ENCODE measurements around the gene PCTP.

Gene PCTP

DNA sequence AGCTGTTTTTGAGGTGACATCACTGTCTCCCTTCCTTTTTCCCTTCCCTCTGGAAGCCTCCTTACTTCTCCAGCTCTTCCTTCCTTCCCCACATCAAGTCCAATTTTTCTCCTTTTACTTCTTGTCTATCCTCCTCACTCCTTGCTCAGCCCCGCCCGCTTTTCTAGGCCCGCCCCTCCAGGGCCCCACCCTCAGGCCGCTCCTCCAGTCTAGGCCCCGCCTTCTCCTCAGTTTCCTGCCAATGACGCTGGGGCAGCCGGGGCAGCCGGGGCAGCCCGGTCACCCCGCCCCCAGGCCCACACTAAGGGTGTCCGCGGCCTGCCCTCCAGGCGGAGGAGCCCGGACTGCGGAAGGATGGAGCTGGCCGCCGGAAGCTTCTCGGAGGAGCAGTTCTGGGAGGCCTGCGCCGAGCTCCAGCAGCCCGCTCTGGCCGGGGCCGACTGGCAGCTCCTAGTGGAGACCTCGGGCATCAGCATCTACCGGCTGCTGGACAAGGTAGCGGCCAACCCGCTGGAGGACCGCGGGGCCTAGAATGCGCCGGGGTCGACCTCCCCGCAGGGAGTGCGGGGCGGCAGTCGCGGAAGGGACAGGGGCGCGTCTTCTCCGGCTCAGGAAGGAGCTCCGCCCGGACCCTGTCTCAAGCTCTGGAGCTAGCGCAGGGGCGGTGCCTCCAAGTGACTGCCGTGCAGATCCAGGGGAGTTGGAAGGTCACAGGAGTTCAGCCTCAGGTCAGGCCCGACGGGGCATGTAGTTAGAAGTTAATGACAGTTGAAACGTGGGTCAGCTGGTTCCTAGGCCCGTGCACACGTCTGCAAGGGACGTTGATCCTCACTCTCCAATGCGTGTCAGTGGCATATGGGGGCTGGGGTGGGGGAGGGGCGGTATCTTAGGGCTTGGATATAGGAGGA lies at the start of gene PCTP:
Gene PCTP (plus strand): TSS at position 302 of the 908 bp plus-strand sequence. CDS start 53 bp downstream, at position 355.
- DNase-seq (ENCODE audit: low spot score) = peak; percentile 84

DNA sequence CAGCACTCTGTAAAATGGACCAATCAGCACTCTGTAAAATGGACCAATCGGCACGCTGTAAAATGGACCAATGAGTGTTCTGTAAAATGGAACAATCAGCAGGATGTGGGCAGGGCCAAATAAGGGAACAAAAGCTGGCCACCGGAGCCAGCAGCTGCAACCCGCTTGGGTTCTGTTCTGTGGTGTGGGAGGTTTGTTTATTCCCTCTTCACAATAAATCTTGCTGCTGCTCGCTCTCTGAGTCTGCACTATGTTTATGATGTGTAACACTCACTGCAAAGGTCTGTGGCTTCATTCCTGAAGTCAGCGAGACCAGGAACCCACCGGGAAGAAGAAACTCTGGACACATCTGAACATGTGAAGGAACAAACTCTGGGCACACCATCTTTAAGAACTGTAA lies 48.7 kb upstream of the PCTP start:
- no peak for DNase-seq (ENCODE audit: low spot score)

DNA sequence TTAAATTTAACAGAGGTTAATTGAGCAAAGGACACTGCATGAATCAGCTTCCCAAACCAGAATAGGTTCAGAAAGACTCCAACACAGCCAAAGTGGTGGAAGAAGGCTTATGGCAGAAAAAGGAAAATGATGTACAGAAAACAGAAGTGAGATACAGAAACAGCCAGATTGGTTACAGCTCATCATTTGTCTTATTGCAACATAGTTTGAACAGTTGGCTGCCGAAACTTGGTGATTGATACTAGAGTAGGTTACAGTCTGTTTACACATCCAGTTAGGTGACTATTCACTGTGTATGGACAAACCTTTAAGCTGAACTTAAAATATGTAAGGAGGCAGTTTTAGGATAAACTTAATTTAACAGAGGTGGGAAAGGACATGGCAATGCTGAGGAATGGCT lies 46.5 kb upstream of the PCTP start:
- no peak for DNase-seq (ENCODE audit: low spot score)

DNA sequence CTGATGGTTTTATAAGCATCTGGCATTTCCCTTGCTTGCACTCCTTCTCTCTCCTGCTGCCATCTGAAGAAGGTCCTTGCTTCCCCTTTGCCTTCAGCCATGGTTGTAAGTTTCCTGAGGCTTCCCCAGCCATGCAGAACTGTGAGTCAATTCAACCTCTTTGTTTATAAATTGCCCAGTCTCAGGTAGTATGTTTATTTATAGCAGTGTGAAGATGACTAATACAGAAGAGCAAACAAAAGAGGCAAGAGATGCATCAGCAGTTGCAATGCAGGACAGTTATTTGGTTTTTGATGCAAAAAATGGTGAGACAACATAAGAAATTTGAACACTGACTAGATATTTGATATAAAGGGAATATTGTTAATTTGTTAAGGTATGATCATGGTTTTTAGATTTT lies 45.0 kb upstream of the PCTP start:
- DNase-seq (ENCODE audit: low spot score) = no peak

DNA sequence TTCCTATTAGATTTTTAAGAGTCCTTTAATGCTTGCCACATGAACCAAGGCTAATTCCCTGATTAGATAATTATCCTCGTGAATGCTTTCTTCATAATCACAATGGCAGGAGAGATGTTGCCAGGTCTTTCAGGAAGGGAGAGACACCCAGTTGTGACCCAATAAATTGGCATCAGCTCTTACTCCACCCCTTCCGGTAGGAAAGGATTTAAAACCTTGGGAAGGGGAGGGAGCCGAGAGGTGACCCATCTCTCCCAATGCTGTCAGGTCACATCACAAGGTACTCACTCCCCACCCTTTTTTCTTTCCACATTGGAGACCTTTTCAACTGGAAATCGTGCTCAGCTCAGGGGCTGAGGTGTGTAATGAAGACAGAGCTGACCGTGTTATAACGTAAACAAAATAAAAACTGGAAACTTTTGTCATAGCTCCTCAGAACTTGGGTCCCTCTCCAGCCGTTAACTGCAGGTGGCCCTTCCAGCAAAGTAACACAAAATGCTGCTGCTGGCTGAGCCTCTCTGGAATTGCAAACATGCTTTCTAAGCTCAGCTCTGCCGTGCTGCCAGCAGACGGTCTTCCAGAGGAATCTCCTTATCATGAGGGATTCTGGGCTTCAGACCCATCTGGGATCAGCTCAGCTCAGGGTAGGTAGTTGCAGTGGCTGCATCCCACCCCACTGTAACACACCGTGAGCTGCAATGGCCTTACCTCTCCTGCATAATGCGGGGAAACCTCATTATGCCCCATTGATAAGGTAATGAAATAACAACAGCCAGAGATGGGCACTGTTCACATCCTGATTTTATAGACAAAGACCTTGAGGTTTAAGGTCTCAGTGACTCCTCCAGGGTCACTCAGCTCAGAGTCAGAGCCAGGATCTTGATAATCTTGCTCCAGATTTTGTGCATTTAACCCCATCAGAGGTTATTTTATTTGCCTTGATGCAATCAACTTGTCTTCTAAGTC lies 43.8 kb upstream of the PCTP start:
- DNase-seq (ENCODE audit: low spot score) = no peak

DNA sequence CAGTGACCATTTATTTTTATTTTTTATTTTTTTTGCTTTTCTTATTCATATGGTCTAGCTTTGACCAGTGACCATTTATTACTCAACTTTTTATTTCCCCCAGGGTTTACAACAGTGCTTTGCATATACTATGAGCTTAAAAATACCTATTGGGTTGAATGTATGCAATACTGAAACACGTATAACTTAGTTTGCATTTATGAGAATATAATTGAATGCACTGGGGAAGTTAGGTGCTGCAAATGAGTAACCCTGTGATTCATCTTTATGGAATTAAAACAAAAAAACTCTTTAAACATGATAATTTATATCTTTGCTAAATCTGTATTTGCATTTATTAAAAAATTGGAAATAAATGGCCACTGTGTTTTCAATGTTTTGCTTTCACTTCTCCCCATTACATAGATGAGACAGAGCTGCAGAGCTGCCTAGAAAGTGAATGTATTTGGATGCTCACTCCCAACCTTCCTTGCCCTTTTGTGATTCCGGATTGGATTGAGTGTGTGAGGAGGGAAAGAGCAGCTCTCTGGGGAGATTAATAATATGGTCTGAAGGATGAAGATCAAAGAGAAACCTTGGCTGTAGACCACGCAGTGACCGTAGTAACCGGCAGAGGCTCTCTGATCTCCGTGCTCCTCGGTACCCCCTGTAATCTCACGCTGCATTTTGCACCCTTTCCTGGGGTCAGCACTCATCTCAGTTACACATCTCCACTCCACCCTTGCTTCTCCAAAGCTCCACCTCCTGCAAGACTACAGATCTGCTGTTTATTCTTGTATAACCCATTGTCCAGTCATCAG lies 42.5 kb upstream of the PCTP start:
- no peak for DNase-seq (ENCODE audit: low spot score)

DNA sequence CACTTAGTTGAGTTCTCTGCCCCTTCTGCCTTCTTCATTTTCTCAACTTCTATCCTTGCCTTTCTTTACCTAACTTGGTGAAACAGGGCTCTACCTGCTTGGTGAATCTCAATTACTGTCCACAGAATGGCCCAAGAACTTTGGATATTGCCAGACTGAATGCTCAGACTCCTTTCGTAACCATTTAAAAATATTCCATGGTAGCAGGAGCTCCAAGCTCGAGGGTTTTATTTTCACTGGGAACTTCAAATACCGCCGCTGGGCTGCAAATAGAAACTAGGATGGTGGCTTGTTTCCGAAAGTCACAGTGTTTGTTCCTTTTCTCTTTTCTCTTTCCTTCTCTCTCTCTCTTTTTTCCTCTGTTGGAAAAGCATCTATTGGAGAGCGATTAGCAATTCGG lies 41.4 kb upstream of the PCTP start:
- no peak for DNase-seq (ENCODE audit: low spot score)

DNA sequence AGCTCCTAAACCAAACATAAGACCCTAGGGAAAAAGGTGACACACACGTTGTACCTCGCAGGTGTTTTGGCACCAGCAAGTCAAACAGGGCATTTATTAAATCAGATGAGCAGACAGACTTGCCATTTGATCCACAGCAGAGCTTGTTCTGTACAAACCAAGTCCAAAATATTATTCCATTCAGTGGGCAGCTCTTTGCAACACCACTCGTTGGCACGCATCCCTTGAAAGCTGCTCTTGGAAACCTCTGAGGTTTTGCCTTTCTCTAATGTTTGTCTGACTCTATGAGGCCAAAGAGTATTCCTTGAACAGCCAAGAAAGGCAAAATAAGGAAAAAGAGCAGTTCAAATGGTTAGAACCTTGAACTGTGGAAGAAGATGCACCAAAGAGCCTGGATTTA lies 40.9 kb upstream of the PCTP start:
- DNase-seq (ENCODE audit: low spot score) = no peak

DNA sequence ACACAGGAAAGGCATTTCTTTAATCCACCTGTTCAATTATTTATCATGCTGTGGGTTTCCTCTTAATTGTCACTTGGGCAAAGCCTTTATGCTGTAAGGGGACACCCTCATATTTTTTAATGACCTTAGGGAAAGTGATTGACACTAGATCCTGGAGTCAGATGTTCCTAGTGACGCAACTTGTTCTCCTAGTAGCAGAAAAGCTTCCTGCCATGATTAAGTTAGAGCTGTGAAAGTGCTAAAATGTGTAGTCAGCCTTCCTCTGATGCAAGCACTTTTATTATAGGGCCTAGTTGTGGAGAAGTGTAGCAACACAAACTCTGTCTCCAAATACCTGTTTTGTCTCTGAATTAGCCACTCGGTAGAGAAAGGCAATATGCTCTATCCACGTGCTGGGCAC lies 40.4 kb upstream of the PCTP start:
- no peak for DNase-seq (ENCODE audit: low spot score)

DNA sequence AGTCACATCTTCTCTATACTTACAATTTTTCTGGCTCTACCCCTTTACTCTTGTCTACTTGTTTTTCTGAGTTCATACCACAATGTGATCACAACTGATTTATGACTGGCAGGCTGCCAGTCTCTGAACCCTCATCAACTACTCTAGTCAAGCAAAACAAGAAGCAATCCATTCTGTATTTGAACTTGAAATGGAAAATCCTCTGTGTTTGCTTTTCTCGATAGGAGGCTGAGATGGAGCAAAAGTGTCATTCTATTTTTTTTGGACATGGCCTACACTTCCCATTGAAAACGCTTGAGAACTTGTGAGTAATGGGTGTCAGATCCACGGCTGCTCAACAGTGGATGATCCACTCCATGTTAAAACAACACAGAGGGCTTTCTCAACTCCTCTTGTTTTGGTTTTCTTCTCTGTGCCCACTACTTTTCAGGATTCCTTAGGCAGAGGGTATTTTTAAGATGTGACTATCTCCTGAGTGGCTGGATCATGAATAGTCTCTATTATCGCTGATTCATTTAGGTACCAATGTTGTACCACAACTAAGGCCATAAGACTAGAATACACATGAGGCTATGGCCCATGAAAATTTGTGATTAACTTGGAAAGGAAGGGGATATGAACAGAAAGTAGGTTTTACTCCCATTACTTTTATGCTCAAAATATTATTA lies 39.9 kb upstream of the PCTP start:
- no peak for DNase-seq (ENCODE audit: low spot score)

DNA sequence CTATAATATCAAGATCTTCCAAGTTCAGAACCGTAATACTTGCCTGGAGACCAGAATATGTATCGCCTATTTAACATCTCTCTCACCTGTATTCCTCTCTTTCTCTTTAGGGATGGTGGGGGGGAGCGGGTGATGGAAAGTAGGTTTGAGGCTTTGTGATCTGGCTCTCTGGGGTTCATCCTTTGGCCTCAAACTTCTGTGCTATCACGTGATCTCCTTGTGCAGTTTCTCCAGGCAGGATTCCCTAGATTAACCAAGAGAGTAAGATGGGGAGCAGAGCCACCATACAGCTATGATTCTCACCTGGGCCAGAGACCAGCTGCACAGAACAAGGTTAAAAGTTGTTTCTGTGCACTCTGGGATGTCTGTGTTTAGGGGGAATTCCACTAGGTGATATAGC lies 33.4 kb upstream of the PCTP start:
- DNase-seq (ENCODE audit: low spot score) = no peak

DNA sequence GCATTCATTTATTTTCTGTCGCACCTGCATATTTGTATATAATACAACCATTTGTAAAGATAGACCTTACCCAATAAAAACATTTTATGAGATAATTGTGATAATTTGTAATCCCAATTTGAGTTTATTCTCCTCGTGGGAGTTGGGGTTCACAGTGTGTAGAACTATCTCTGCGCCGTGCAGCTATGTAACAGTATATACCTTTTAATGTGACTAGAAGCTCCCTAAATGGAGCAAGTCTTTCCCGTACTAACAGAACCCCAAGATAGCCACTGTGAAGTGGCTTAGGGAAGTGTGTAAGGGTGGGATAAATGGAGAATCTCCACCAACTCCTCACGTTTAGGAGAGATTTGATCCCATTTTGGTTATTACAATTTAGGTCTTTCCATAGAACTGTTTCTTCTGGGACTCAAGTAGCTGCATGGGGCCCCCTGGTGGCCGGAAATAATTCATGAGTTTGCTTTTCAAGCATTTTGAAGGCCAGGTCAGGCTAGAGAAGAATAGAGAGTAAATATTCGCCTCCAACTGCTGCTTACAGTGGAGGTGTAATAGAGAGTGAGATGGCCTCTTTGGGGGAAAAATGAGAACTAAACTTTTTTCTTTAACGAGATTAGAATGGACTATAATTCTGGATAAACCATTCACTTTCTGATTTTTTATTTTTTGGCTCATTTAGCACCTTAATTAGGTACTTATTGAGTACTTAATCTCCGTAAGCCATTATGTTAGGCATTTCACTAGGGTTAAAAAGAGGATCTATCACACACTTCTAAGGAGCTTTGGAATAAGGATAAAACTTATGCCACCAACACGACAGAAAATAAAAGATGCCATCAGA lies 32.7 kb upstream of the PCTP start:
- peak; percentile 68 for DNase-seq (ENCODE audit: low spot score)

DNA sequence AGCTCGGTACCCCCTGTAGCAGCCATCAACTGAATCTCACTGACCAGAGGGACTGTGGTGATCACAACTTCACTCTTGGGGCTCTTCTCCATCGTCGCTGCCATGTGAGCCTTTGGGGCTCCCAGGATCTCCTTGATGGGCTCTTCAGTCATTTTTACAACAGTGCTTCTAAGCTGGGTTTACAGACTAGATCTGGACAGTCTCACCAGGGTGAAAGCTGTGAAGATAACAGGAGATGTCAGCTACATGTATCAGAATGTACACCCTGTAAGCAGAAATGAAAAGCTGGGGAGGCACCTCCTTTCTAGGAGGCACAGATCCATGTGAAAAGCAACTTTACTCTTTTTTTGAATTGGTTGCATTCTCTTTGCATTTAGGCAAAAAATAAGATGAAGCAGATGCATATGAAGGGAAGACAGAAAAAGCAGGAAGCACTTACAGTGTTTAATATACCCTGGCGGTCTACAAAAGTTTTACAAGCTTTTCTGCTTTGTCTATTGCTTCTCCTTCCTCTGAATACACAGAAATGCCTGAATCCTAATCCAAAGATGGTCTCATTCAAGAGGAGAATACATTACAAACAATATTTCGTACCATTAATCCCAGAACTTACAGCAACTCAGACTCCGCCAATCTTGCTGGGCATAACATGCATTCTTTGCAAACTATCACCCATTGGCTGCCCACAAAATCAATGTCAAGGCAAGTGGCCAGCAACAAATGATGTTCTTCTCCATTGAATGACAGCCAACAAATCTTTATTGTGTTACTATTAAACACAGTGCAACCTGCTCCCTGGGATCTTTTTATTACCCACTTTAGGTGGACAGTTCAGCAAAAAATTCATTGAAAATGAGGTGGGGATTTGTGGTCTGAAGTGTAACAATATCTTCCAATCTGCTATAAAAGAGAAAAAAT lies 29.7 kb upstream of the PCTP start:
- DNase-seq (ENCODE audit: low spot score) = no peak

DNA sequence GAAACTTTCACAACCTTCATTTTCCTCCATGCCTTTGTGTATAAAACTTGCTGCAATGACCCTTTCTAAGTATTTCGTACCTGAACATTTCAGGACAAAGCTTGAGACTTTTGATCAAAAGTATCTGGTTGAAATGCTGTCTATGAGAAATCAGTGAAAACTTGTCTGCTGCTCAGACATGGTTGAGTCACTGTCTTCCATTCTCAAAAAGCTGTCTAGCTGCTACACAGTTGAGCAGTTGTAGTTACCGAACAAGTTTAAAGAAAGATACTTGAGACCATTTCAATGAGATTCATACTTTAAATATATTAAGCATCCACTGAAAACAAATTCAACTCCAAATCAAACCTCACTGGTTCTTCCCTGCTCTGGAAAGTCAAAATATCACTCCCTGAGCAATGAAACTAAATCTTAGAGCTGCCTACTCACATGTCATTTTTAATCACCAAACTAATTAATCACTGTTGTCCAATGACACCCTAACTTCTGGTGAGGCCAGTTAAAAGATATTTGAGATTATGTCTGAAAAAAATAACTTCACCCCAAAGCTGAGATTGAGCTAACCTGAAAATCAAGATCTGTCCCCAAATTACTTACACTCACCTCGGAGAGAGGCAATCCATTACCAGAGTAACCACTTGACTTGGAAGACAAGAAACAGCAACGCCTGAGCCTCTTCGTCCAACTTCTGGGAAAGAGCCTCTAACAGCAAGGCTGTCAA lies 28.7 kb upstream of the PCTP start:
- DNase-seq (ENCODE audit: low spot score) = no peak

DNA sequence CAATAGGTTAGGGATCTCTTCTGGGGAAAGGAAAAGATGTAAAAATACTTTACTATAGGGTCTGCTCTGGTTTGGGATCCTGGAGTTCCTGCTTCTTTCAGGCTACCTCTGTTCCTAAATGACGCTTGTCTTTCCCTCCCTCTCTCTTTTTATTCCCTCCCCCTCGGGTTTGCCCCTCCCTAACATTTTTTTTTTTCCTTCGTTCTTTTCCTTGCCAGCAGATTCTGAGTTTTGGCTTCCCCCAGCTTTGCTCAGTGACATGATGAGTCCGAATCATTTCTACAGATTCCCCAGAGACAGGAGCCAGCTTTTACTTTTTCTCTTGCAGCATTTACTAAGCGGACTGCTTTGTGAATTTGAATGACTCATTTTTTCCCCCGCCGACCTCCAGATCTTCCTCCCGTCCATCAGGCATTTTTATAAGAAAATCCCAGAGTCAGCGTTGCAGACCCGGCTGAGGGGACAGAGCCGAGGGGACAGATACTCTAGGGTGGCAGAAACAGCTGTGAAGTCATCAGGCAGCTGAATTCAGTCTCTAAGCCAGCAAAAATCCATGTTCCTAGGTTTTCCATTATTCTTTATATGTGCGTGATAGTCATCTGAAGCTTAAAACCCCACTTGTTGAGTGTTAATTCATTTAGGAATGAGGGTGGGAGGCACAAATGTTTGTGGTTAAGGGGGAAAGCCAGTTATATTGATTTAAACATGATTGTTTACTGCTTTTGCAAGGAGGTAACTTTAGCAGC lies 27.9 kb upstream of the PCTP start, which contains the start of gene TMEM100:
Gene TMEM100 (minus strand): TSS at position 123 of the 746 bp plus-strand sequence. CDS start 1,794 bp downstream, outside the sequence.
- no peak for DNase-seq (ENCODE audit: low spot score)

DNA sequence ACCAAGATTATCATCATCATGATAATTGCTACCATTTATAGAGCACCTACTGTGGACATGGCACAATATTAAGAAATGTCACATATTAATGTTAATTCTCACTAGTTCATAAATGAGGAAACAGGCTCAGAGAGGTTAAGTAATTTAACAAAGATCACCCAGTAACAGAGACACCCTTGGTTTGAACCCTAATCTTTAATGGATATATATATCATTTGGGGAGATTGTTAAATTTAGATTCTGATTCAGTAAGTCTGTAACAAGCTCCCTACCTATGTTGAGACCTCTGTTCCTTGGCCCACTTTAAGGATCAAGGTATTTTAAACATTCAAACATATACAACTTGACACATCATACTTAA lies 27.4 kb upstream of the PCTP start:
- no peak for DNase-seq (ENCODE audit: low spot score)

DNA sequence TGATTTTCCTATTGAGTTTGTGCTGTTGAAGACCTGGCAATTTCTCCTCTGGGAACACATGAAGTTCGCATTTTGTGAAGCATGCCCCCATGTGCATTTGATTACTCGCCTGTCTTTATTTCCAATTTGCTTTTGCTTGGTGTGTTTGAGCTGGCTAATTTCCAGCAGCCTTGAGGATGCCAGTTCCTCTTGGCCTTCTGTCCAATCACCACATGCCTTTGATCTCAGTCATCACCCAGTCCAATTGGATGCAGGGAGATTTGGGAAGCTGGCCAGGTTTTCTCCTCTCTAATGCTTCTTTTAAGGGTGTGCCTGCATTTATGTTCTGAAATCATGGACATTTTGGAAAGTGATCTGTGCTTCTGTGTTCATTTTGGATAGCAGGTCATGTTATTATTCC lies 24.4 kb upstream of the PCTP start:
- DNase-seq (ENCODE audit: low spot score) = no peak

DNA sequence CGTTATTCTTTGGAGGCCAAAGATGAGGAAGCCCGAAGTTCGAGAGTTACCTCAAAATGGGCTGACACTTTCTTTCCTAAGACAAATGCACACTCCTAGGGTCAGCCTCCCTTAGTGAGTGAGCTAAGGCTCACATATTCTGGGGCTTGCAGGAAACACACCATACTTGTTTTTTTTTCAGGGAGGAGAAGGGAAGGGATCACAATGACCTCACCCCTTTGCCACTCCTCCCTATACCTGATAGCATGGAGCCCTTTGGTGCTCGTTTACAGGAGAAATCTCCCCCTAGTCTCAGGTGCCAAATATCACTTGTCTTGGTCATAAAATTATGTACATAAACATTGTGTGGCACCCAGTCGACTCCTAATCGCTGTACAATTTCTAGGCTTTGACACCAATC lies 23.6 kb upstream of the PCTP start:
- DNase-seq (ENCODE audit: low spot score) = no peak
